Hindlimb muscle (tissue), 1 donor: ENCODE measurements around the gene PADI4. TPM values are rescaled to one million over a fixed set of nuclear protein-coding genes. Genes with fewer than 3 reads are reported as not detected.

Experiments used
- DNase-seq: peaks from one replicate; pipeline ENCODE4 v3.0.0-alpha.2; 2013
- polyA plus RNA-seq: library from polyadenylated mRNA; unstranded; fragments of 120-200 nt; gene quantifications from one replicate; pipeline ENCODE4 v1.2.1, GENCODE V29; 2013; ENCODE audit not compliant: insufficient read length

Gene PADI4
- 0.57 TPM for polyA plus RNA-seq

GRCh38 chr1:17307946-17308345 lies at the start of gene PADI4:
TSS of gene PADI4 (plus strand) at chr1:17308197. CDS start at chr1:17308223, 26 bp downstream.
- DNase-seq, result no peak

GRCh38 chr1:17258758-17259130 lies 49.3 kb upstream of the PADI4 start:
- DNase-seq, result no peak

GRCh38 chr1:17259233-17259873 lies 48.6 kb upstream of the PADI4 start:
- DNase-seq, result no peak

- DNase-seq, result no peak
These were observed 47.7 kb upstream of the PADI4 start for GRCh38 chr1:17260264-17260663.

GRCh38 chr1:17260738-17261137 lies 47.3 kb upstream of the PADI4 start:
- DNase-seq, result no peak

- no peak for DNase-seq
These were observed 44.1 kb upstream of the PADI4 start for GRCh38 chr1:17263936-17264335.

- no peak for DNase-seq
These were observed 43.5 kb upstream of the PADI4 start for GRCh38 chr1:17264470-17264869.

- no peak for DNase-seq
These were observed 42.8 kb upstream of the PADI4 start for GRCh38 chr1:17265162-17265561.

- DNase-seq, result no peak
These were observed 42.0 kb upstream of the PADI4 start for GRCh38 chr1:17265950-17266349.

- DNase-seq, result no peak
These were observed 36.9 kb upstream of the PADI4 start for GRCh38 chr1:17270891-17271765.

GRCh38 chr1:17272066-17272465 lies 35.9 kb upstream of the PADI4 start:
- no peak for DNase-seq

GRCh38 chr1:17272646-17273045 lies 35.4 kb upstream of the PADI4 start:
- DNase-seq, result no peak

GRCh38 chr1:17273096-17273495 lies 34.9 kb upstream of the PADI4 start:
- DNase-seq, result no peak

- no peak for DNase-seq
These were observed 33.5 kb upstream of the PADI4 start for GRCh38 chr1:17274186-17275170.

GRCh38 chr1:17276568-17276967 lies 31.4 kb upstream of the PADI4 start:
- no peak for DNase-seq

GRCh38 chr1:17277511-17278159 lies 30.4 kb upstream of the PADI4 start:
- no peak for DNase-seq

- DNase-seq, result no peak
These were observed 28.8 kb upstream of the PADI4 start for GRCh38 chr1:17278996-17279830.

GRCh38 chr1:17280436-17280835 lies 27.6 kb upstream of the PADI4 start:
- no peak for DNase-seq

- no peak for DNase-seq
These were observed 27.1 kb upstream of the PADI4 start for GRCh38 chr1:17280894-17281293.

GRCh38 chr1:17281775-17282181 lies 26.2 kb upstream of the PADI4 start:
- no peak for DNase-seq

GRCh38 chr1:17282836-17283235 lies 25.2 kb upstream of the PADI4 start:
- DNase-seq, result no peak
